Measurements from ENCODE around the gene LAMB1. TPM values are rescaled to one million over a fixed set of nuclear protein-coding genes. Genes with fewer than 3 reads are reported as not detected.

Gene LAMB1
- total and polyA plus RNA-seq, 12 donors = 33.3 to 145 (median 59.3) TPM

DNA sequence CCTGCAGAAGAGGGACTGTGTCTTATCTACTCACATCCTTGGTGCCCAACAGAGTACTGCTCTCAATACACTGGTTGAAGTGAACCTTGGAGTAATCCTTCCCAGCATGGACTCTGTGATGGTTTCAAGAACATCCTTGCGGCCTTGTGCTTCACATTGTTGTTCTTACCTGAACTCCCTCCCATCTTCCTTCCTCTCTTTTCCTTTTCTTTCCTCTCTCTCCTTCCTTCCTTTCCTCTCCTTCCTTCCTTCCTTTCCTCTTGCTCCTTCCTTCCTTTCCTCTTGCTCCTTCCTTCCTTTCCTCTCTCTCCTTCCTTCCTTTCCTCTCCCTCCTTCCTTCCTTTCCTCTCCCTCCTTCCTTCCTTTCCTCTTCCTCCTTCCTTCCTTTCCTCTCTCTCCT lies 26.3 kb downstream of the LAMB1 start:
- Histone ChIP-seq H3K27ac (peak overlapping the region in 1 of 10 donors; percentile 15), H3K9me3 (no peaks in the 10 kb centered on the region), H3K4me1 (peaks cover 0 to 49% (median 39%) of the 10 kb centered on the region in 9 donors), H3K4me3 (no peak overlapping the region), H3K27me3 (no peaks in the 10 kb centered on the region), H3K36me3 (peaks cover 0 to 89% (median 26%) of the 10 kb centered on the region in 9 donors)
- intact Hi-C loops (cut with DNase I) = no loop called here
- TF ChIP-seq, protein P1, sequence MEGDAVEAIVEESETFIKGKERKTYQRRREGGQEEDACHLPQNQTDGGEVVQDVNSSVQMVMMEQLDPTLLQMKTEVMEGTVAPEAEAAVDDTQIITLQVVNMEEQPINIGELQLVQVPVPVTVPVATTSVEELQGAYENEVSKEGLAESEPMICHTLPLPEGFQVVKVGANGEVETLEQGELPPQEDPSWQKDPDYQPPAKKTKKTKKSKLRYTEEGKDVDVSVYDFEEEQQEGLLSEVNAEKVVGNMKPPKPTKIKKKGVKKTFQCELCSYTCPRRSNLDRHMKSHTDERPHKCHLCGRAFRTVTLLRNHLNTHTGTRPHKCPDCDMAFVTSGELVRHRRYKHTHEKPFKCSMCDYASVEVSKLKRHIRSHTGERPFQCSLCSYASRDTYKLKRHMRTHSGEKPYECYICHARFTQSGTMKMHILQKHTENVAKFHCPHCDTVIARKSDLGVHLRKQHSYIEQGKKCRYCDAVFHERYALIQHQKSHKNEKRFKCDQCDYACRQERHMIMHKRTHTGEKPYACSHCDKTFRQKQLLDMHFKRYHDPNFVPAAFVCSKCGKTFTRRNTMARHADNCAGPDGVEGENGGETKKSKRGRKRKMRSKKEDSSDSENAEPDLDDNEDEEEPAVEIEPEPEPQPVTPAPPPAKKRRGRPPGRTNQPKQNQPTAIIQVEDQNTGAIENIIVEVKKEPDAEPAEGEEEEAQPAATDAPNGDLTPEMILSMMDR (IDR thresholded peaks at IDR 0.05) = no peak
- DNase-seq (no peak), ATAC-seq (no peak)
- 47 to 100% methylated on average over 1 of the region's 1 CpG for WGBS, 2 donors

DNA sequence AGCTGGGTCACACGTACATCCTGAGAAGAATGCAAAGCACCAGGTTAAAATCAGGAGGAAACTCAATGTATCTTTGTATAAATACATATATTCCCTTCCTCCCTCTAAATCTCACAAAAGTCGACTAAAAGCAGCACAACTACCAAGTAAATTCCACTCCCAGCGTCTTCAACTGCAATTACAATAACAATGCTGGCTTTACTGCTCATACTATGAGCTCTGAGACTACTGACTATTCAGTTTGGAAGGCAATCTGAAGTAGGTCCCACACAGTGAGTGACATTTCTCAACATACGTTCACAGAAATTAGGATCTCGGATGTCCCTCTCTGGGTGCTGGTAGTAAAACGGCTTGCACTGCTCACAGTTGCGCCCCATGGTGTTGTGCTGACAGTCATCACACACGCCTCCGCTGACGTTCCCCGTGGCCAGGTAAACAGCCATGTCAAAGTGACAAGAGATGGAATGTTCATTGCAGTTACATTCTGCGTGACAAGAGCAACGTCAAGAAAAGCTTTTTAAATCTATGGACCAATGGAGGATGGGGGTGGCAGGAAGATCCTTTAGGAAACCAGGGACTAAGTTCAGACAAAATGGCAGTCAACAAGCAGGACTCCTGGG lies 27.5 kb downstream of the LAMB1 start:
- Histone ChIP-seq H3K27me3 (no peaks in the 10 kb centered on the region), H3K27ac (peak overlapping the region in 6 of 10 donors; percentile 30 to 81 (median 66)), H3K9me3 (no peaks in the 10 kb centered on the region), H3K36me3 (peaks cover 0 to 85% (median 26%) of the 10 kb centered on the region in 9 donors), H3K4me1 (peaks cover 0 to 57% (median 50%) of the 10 kb centered on the region in 9 donors), H3K4me3 (no peak overlapping the region)
- ATAC-seq = no peak
- WGBS, 2 donors = 89 to 91% methylated on average over 13 of the region's 13 CpGs
- no peak for DNase-seq
- TF ChIP-seq, protein P1 (IDR thresholded peaks at IDR 0.05) = no peak
- intact Hi-C loops (cut with DNase I) = no loop called here

DNA sequence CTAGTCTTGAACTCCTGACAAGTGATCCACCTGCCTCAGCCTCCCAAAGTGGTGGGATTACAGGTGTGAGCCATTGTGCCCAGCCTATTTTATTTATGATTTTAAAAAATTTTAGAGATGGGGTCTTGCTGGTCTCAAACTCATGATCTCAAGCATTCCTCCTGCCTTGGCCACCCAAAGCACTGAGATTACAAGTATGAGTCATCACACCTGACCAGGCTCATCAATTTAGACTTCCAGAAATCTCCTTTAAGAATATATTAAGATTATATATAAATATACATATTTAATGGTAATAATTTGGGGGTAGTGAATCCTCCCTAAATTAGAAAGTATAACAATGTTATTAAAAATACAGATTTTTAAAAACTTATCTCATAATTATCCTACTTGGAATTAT lies 29.1 kb downstream of the LAMB1 start:
- H3K27ac ChIP-seq = peak overlapping the region in 9 of 10 donors; percentile 23 to 81 (median 62)
- intact Hi-C loops (cut with DNase I) = loop anchor here in 1 of 10 donors (2.0 kb wide), 1 partner anchor 27 kb away; no protein-coding TSS in a partner anchor
- ATAC-seq (no peak), DNase-seq (no peak)
- H3K4me1 ChIP-seq = peaks cover 5 to 71% (median 57%) of the 10 kb centered on the region in 9 donors
- H3K36me3 ChIP-seq = peaks cover 0 to 74% (median 17%) of the 10 kb centered on the region in 9 donors
- no peak overlapping the region for H3K4me3 ChIP-seq
- no peaks in the 10 kb centered on the region for H3K27me3 ChIP-seq
- TF ChIP-seq, protein P1 (IDR thresholded peaks at IDR 0.05) = no peak
- no peaks in the 10 kb centered on the region for H3K9me3 ChIP-seq

DNA sequence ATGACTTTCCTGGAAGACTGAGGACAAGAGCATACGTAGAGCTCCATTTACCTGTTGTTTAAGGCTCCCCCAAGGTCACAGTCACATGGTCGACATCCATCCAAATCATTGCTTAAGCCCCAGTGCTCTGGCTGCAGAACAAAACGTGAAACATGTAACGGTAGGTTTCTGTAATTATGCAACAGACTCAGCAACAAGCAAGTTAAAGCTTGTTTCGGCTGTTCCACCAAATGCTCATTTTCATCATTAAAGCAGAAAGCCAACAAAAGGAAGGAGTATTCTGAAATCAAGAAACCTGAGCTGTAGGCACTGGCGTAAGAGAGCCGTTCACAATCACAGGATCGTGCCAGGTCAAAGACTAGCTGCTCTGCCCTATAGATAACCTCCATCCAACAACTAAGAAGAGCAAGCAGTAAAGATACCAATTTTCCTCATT lies 30.0 kb downstream of the LAMB1 start:
- Histone ChIP-seq H3K27ac (peak overlapping the region in 9 of 10 donors; percentile 23 to 81 (median 62)), H3K9me3 (no peaks in the 10 kb centered on the region), H3K36me3 (peaks cover 0 to 74% (median 15%) of the 10 kb centered on the region in 9 donors), H3K27me3 (no peaks in the 10 kb centered on the region), H3K4me3 (no peak overlapping the region), H3K4me1 (peaks cover 5 to 77% (median 57%) of the 10 kb centered on the region in 9 donors)
- no peak for ATAC-seq
- TF ChIP-seq, protein P1 (IDR thresholded peaks at IDR 0.05) = no peak
- no peak for DNase-seq
- intact Hi-C loops (cut with DNase I) = loop anchor here in 1 of 10 donors (2.0 kb wide), 1 partner anchor 28 kb away; no protein-coding TSS in a partner anchor
- 83 to 87% methylated on average over 8 of the region's 8 CpGs for WGBS, 2 donors
